Coronary artery (tissue), 2 donors: ENCODE measurements around the gene COL9A1.

Source experiments
- DNase-seq: peaks from one replicate; pipeline ENCODE4 v3.0.0-alpha.2; 2017; ENCODE audit warnings: low spot score
- H3K27ac ChIP-seq, 2 donors: fragments of 200-600 bp; sonication (generic); one replicate each; pipeline ENCODE4 v1.5.1; 2016 to 2019
- H3K4me3 ChIP-seq: fragments of 200-600 bp; sonication (generic); 2 replicates; pipeline ENCODE4 v1.5.1; 2016; ENCODE audit warnings: mild to moderate bottlenecking, moderate library complexity
- TF ChIP-seq, protein P1 (sequence below): fragments of 200-600 bp; sonication (generic); IDR thresholded peaks from one replicate; pipeline ENCODE4 v1.5.1; 2019; ENCODE audit warnings: antibody characterized with exemption

Gene COL9A1

DNA sequence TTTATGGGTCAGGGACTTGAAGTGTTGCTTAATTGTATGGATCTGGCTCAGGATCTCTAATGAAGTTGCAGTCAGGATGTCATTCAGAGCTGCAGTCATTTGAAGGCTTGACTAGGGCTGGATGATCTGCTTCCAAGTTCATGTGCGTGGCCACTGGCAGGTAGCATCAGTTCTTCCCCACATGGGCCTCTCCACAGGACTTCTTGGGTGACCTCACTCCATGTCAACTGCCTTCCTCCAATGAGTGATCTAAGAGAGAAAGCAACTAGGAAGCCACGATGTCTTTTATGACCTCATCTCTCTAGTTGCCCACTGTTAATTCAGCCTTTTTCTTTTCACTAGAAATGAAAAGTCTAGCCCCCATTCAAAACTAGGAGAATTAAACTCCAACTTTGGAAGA is 104.1 kb downstream of the COL9A1 start:
- Histone ChIP-seq H3K27ac (no peak overlapping the region), H3K4me3 (no peak overlapping the region)
- TF ChIP-seq, protein P1, sequence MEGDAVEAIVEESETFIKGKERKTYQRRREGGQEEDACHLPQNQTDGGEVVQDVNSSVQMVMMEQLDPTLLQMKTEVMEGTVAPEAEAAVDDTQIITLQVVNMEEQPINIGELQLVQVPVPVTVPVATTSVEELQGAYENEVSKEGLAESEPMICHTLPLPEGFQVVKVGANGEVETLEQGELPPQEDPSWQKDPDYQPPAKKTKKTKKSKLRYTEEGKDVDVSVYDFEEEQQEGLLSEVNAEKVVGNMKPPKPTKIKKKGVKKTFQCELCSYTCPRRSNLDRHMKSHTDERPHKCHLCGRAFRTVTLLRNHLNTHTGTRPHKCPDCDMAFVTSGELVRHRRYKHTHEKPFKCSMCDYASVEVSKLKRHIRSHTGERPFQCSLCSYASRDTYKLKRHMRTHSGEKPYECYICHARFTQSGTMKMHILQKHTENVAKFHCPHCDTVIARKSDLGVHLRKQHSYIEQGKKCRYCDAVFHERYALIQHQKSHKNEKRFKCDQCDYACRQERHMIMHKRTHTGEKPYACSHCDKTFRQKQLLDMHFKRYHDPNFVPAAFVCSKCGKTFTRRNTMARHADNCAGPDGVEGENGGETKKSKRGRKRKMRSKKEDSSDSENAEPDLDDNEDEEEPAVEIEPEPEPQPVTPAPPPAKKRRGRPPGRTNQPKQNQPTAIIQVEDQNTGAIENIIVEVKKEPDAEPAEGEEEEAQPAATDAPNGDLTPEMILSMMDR, result no peak
- DNase-seq, result no peak

- Histone ChIP-seq H3K27ac (no peak overlapping the region), H3K4me3 (no peak overlapping the region)
- TF ChIP-seq, protein P1, result no peak
- DNase-seq, result no peak
Observed at GRCh38 chr6:70196531-70196930, 106.4 kb downstream of the COL9A1 start.

GRCh38 chr6:70194421-70194820 is 108.5 kb downstream of the COL9A1 start:
- DNase-seq, result no peak
- H3K4me3 ChIP-seq, result no peak overlapping the region
- no peak overlapping the region for H3K27ac ChIP-seq
- TF ChIP-seq, protein P1, result no peak

- H3K4me3 ChIP-seq, result no peak overlapping the region
- H3K27ac ChIP-seq, result no peak overlapping the region
- TF ChIP-seq, protein P1, result no peak
- no peak for DNase-seq
Observed at GRCh38 chr6:70188202-70188601, 114.7 kb downstream of the COL9A1 start.

- TF ChIP-seq, protein P1, result no peak
- Histone ChIP-seq H3K4me3 (no peak overlapping the region), H3K27ac (no peak overlapping the region)
- no peak for DNase-seq
Observed at GRCh38 chr6:70186461-70186860, 116.4 kb downstream of the COL9A1 start.

DNA sequence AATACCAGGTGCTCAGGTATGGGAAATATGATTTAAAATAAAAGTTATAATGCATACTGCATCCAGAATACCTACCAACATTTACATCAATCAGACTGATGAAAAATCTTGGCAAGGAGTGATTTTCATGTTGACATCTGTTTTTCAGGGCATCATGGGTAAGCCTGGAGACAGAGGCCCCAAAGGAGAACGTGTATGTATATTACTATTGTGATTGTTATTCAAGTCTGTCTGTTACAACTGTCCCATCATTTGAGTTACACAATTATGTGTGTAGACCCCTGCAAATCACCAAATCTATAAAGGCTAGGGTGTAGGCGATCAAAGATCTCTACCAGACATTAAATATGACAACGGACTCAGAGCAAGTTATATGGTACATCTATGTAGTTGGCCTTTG is 118.2 kb downstream of the COL9A1 start:
- Histone ChIP-seq H3K4me3 (no peak overlapping the region), H3K27ac (no peak overlapping the region)
- no peak for DNase-seq
- TF ChIP-seq, protein P1, result no peak

GRCh38 chr6:70183538-70183937 is 119.3 kb downstream of the COL9A1 start:
- DNase-seq, result no peak
- TF ChIP-seq, protein P1, result no peak

More at GRCh38 chr6:70183538-70183937, 119.3 kb downstream of the COL9A1 start:
- no peak overlapping the region for H3K4me3 ChIP-seq
- H3K27ac ChIP-seq, result no peak overlapping the region
